ENCODE measurements around the gene AIMP1.

DNA sequence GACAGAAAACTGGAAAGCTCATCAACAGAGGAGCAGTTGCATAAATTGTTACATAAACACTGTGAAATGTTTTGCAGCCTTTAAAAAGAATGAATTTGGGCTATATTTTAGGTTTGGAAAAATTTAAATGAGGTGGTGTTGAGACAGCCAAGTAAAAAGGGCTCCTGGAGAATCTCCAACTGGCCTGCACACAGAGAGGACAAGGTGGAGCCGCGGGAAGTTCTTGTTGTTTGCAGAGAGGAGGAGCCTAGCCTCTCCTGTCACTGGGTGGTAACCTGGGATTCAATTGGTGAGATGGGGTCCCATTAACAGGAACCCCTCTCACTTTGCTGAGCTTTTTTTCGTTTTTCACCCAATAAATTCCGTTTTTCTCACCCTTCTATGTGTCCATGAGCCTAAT, 38.8 kb downstream of the AIMP1 start:
- no peak for TF ChIP-seq EZH2 (IDR thresholded peaks at IDR 0.05; ENCODE audit: borderline replicate concordance, low read length)
- TF ChIP-seq, protein P1, sequence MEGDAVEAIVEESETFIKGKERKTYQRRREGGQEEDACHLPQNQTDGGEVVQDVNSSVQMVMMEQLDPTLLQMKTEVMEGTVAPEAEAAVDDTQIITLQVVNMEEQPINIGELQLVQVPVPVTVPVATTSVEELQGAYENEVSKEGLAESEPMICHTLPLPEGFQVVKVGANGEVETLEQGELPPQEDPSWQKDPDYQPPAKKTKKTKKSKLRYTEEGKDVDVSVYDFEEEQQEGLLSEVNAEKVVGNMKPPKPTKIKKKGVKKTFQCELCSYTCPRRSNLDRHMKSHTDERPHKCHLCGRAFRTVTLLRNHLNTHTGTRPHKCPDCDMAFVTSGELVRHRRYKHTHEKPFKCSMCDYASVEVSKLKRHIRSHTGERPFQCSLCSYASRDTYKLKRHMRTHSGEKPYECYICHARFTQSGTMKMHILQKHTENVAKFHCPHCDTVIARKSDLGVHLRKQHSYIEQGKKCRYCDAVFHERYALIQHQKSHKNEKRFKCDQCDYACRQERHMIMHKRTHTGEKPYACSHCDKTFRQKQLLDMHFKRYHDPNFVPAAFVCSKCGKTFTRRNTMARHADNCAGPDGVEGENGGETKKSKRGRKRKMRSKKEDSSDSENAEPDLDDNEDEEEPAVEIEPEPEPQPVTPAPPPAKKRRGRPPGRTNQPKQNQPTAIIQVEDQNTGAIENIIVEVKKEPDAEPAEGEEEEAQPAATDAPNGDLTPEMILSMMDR (conservative IDR thresholded peaks at IDR 0.05 in 1 of 2, IDR thresholded peaks at IDR 0.05 in 1 of 2; ENCODE audit: extremely low read depth in 1 of 2, insufficient read depth in 1 of 2, low read depth in 1 of 2, low read length in 2 of 2): no peak

Data from mammary epithelial cell (primary cell).